Lower lobe of right lung (tissue), 2 donors: ENCODE results near the gene MFAP2. TPM values are rescaled to one million over a fixed set of nuclear protein-coding genes. Genes with fewer than 3 reads are reported as not detected.
"Not testable (repeated sequence)": the region's sequence is repeated elsewhere in the genome, so short reads cannot be mapped to it uniquely, and the experiment has no call there.

Experiments used
- ATAC-seq, 2 donors: fragments of 200-7000 bp; cut with Tn5 transposase; one replicate each; pipeline ENCODE4 v1.9.1; 2020 to 2022; ENCODE audit warnings: mild to moderate bottlenecking in 2 of 2, moderate library complexity in 2 of 2
- DNase-seq: peaks from one replicate; pipeline ENCODE4 v3.0.0-alpha.2; 2020
- H3K27ac ChIP-seq: fragments of 200-600 bp; one replicate; pipeline ENCODE4 v1.8.0; 2022
- H3K27me3 ChIP-seq: fragments of 200-600 bp; one replicate; pipeline ENCODE4 v1.8.0; 2022; ENCODE audit warnings: low read depth
- H3K36me3 ChIP-seq: fragments of 200-600 bp; one replicate; pipeline ENCODE4 v1.8.0; 2022; ENCODE audit warnings: mild to moderate bottlenecking
- H3K4me1 ChIP-seq: fragments of 200-600 bp; one replicate; pipeline ENCODE4 v1.8.0; 2022
- H3K4me3 ChIP-seq: fragments of 200-600 bp; one replicate; pipeline ENCODE4 v1.8.0; 2022; ENCODE audit warnings: mild to moderate bottlenecking
- H3K9me3 ChIP-seq: fragments of 200-600 bp; one replicate; pipeline ENCODE4 v1.8.0; 2022
- CTCF ChIP-seq: fragments of 200-600 bp; IDR thresholded peaks from one replicate; pipeline ENCODE4 v1.8.0; 2022; ENCODE audit warnings: antibody characterized with exemption, mild to moderate bottlenecking
- intact Hi-C: fragments of 100-400 bp; cut with DNase I; formaldehyde crosslinking; loops from one replicate; pipeline ENCODE4 v1.11.0; 2022
- total RNA-seq: library from RNA; stranded (reverse); fragmentation: NEBNext Ultra II Directional; extraction: Animal tissue kit (Norgen Biotek cat#: 25700); gene quantifications from one replicate; pipeline ENCODE4 v1.2.1, GENCODE V29; 2021
- donor health status: DM: no; HTN: yes; CAD: no; lungs with severe emphysema.

Gene MFAP2
- total RNA-seq, 1 donor from 2014 or later, result 11.9 TPM

- H3K4me3 ChIP-seq, intact Hi-C loops, H3K4me1 ChIP-seq, H3K36me3 ChIP-seq, H3K9me3 ChIP-seq, H3K27ac ChIP-seq, DNase-seq, H3K27me3 ChIP-seq: not testable (repeated sequence)
- ATAC-seq, result peak in 1 of 2 donors; percentile 4
Measured at GRCh38 chr1:16929146-16930041, 51.0 kb downstream of the MFAP2 start.

GRCh38 chr1:16927711-16928485, 52.5 kb downstream of the MFAP2 start:
- H3K27me3 ChIP-seq, result no peaks in the 10 kb centered on the region
- no peak for TF ChIP-seq CTCF
- ATAC-seq (no peak), DNase-seq (no peak)
- H3K27ac ChIP-seq, result no peak overlapping the region
- H3K4me3 ChIP-seq, result no peak overlapping the region
- peaks cover 9% of the 10 kb centered on the region for H3K36me3 ChIP-seq
- intact Hi-C loops, result no loop called here
- no peaks in the 10 kb centered on the region for H3K9me3 ChIP-seq
- no peaks in the 10 kb centered on the region for H3K4me1 ChIP-seq

GRCh38 chr1:16927256-16927655, 53.2 kb downstream of the MFAP2 start:
- no peak overlapping the region for H3K27ac ChIP-seq
- no peaks in the 10 kb centered on the region for H3K9me3 ChIP-seq
- DNase-seq, result peak; percentile 28
- H3K4me1 ChIP-seq, result no peaks in the 10 kb centered on the region
- intact Hi-C loops, result no loop called here
- ATAC-seq, result no peak
- H3K36me3 ChIP-seq, result peaks cover 9% of the 10 kb centered on the region
- TF ChIP-seq CTCF, result no peak
- H3K4me3 ChIP-seq, result no peak overlapping the region
- H3K27me3 ChIP-seq, result no peaks in the 10 kb centered on the region

GRCh38 chr1:16926491-16927073, 53.8 kb downstream of the MFAP2 start:
- intact Hi-C loops, result no loop called here
- ATAC-seq, result no peak
- no peak for TF ChIP-seq CTCF
- Histone ChIP-seq H3K27ac (no peak overlapping the region), H3K4me1 (peaks cover 4% of the 10 kb centered on the region), H3K4me3 (no peak overlapping the region), H3K9me3 (no peaks in the 10 kb centered on the region), H3K27me3 (no peaks in the 10 kb centered on the region), H3K36me3 (peaks cover 4% of the 10 kb centered on the region)
- peak; percentile 35 for DNase-seq

GRCh38 chr1:16925635-16926490, 54.6 kb downstream of the MFAP2 start:
- ATAC-seq (no peak), DNase-seq (peak; percentile 49)
- no peaks in the 10 kb centered on the region for H3K36me3 ChIP-seq
- H3K4me3 ChIP-seq, result no peak overlapping the region
- no peak for TF ChIP-seq CTCF
- intact Hi-C loops, result no loop called here
- no peak overlapping the region for H3K27ac ChIP-seq
- H3K27me3 ChIP-seq, result no peaks in the 10 kb centered on the region
- peaks cover 6% of the 10 kb centered on the region for H3K4me1 ChIP-seq
- no peaks in the 10 kb centered on the region for H3K9me3 ChIP-seq
